HG03565 (cell line): ENCODE results near the gene MICA.
A peak's percentile ranks its signal among the peaks of the same experiment; 100 is the strongest.
"Not testable (repeated sequence)": the region's sequence is repeated elsewhere in the genome, so short reads cannot be mapped to it uniquely, and the experiment has no call there.

Experiments
- ATAC-seq: cut with Tn5 transposase; IDR thresholded peaks from one replicate; pipeline ENCODE4 v1.9.1; 2021; ENCODE audit warnings: mild to moderate bottlenecking, moderate library complexity; ENCODE audit not compliant: unreplicated experiment

Gene MICA

DNA sequence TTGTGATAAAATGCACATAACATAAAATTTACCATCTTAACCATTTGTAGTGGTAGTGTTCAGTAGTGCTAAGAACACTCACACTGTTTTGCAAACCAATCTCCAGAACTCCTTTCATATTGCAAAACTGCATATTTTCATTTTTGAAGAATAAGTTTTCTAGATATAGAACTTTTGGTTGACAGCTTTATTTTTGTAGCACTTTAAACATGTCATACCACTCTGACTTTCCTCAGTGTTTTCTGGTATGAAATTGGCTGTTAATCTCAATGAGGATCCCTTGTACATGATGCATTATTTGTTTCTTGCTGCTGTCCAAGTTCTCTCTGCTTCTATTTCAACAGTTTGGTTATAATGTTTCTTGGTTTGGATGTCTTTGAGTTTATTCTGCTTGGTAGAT lies 49.5 kb downstream of the MICA start:
- no peak for ATAC-seq

DNA sequence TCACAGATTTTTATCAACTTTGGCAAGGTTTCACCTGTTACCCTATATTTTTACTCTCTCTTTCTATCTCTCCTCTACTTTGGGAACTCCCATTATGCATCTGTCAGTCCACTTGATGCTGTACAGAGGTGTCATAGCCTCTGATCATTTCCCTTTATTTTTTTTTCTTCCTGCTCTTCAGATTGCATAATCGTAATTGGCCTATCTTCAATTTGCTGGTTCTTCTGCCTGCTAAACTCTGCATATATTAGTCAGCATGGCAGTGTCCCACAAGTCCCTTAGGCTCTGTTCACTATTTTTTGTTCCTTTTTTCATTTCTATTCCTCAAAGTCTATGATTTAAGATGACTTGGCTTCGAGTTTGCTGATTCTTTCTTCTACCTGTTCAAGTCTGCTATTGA lies 49.9 kb downstream of the MICA start:
- no peak for ATAC-seq

DNA sequence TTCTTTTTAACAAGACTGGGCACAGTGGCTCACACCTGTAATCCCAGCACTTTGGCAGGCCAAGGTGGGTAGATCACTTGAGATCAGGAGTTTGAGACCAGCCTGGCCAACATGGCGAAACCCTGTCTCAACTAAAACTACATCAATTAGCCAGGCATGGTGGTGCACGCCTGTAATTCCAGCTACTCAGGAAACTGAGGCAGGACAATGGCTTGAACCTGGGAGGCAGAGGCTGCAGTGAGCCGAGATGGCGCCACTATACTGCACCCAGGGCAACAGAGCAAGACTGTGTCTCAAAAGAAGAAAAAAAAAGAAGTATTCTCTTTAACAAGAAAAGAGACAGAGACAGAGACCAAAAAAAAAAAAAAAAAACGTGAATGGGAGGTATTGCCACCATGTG lies 56.5 kb downstream of the MICA start:
- not testable (repeated sequence) for ATAC-seq

GRCh38 chr6:31460361-31461025 lies 57.1 kb downstream of the MICA start:
- ATAC-seq: no peak

DNA sequence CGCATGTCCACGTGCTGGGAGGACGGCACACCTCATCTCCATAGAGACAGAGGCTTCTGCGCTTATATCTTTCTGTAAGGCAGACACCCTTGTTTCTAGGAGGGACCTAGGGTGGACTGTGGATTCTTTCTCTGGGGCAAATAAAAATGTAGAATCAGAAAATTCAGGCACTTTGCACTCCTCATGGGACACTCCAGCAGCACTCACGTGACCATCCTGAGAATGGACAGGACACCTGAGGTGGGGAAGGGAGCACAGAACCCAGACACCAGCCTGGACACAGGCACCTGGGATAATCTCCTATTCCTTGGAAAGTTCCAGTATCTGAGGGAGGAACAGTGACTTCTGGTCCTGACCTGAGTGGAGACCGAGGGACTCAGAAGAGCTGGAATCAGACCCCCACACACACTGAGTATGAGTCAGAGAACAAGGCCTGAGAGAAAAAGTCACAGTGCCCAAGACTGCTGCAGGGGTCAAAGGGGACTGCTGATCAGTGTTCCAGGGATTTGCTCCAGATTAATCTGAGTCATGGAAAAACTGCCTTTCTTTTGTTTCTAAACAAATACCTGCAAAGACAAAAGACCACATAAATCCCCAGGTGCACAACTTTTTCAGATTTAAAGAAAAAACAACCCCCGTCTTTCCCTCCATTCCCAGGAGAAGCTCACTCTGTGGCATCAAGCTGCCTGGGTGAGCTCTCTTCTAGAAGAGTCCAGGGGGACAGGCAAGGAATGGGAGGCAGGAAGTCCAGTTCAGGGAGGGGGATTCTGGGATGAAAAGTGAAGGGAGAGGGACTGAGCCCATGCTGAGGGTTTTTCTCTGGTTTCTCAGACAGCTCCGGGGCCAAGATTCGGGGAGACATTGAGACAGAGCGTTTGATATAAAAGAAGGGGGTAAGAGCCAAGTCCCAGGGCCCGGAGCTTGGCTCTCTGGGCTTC lies 58.9 kb downstream of the MICA start:
- no peak for ATAC-seq

DNA sequence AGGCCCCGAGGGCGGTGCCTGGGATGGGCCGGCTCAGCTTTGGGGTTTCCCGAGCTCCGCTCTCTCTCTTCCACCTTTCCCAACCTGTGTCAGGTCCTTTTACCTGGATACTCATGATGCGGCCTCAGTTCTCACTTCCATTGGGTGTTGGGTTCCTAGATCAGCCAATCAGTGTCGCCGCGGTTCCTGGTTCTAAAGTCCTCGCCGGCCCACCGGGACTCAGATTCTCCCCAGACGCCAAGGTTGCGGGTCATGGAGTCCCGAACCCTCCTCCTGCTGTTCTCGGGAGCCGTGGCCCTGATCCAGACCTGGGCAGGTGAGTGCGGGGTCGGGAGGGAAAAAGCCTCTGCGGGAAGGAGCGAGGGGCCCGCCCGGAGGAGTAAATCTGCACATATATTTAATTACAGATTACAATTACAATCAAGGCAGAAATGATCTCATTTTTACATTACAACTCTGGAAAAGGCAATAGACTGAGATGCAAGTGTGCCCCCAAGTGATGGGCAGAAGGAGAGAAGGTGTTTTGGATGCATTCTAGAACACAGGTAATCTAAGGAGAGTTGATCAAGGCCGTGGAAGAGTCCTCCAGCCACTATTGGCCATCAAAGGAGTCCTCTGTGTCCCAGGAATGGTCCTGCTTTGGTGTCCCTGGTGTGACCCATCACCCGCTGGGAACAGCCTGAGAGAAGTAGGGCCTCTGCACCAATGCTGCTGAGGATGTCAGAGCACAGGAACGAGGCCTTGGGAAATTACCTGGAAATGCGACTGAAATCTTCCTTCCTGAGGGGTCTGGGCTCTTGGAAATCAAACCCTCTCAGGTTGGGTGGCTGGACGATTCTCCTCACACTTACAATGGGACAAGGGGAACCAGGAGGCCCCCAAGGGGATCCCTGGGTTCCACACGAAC lies 59.8 kb downstream of the MICA start:
- ATAC-seq: peak; percentile 82

GRCh38 chr6:31464252-31465184 lies 61.1 kb downstream of the MICA start:
- ATAC-seq: no peak
